H1 (cell line): ENCODE data around the gene PDXP. TPM values are rescaled to one million over a fixed set of nuclear protein-coding genes. Genes with fewer than 3 reads are reported as not detected.
A peak's percentile ranks its signal among the peaks of the same experiment; 100 is the strongest.

Experiments
- CREB1 ChIP-seq: IDR thresholded peaks from 2 replicates; pipeline ENCODE4 v1.6.1; 2012; ENCODE audit warnings: inconsistent platforms
- CTCF ChIP-seq, 3 experiments: IDR thresholded peaks; 1 replicate in 2 of 3; 2 replicates in 1 of 3; pipeline versions ENCODE4 v1.5.1 to v1.6.1; 2011; ENCODE audit warnings: low read length in 3 of 3, mild to moderate bottlenecking in 3 of 3, inconsistent platforms in 2 of 3, low read depth in 1 of 3, moderate library complexity in 1 of 3; ENCODE audit not compliant: insufficient read depth in 1 of 3; ENCODE audit errors: control extremely low read depth in 1 of 3
- E2F6 ChIP-seq: IDR thresholded peaks from 2 replicates; pipeline ENCODE4 v1.6.1; 2012; ENCODE audit warnings: inconsistent platforms
- EP300 ChIP-seq, 2 experiments: IDR thresholded peaks; 1 replicate in 1 of 2; 2 replicates in 1 of 2; pipeline ENCODE4 v1.6.1; 2011 to 2012; ENCODE audit warnings: low read depth in 2 of 2, low read length in 2 of 2, mild to moderate bottlenecking in 2 of 2, borderline replicate concordance in 1 of 2, inconsistent platforms in 1 of 2, moderate library complexity in 1 of 2
- RXRA ChIP-seq: IDR thresholded peaks from 2 replicates; pipeline ENCODE4 v1.6.1; 2011; ENCODE audit warnings: low read depth, mild to moderate bottlenecking, low read length, moderate library complexity; ENCODE audit not compliant: insufficient read depth
- SIN3A ChIP-seq, 2 experiments: IDR thresholded peaks in 1 of 2; conservative IDR thresholded peaks in 1 of 2; 2 replicates each; pipeline ENCODE4 v1.6.1; 2011 to 2012; ENCODE audit warnings: low read length in 2 of 2, improper control_type of control experiment in 1 of 2, low read depth in 1 of 2, mild to moderate bottlenecking in 1 of 2
- TCF12 ChIP-seq: IDR thresholded peaks from 2 replicates; pipeline ENCODE4 v1.6.1; 2011; ENCODE audit warnings: low read depth, mild to moderate bottlenecking, low read length
- polyA plus RNA-seq, 7 experiments: library from polyadenylated mRNA; depleted of rRNA in 3 of 7; stranded (reverse) in 5 of 7; unstranded in 2 of 7; fragments of >200 nt in 5 of 7; fragments of 200-250 nt in 2 of 7; gene quantifications; 1 replicate in 5 of 7; 2 replicates in 1 of 7; 4 replicates in 1 of 7; pipeline versions ENCODE4 v1.2.1 to v1.2.3, GENCODE V29; 2011 to 2013; ENCODE audit warnings: missing spikeins in 2 of 7, mixed read lengths in 2 of 7
- total RNA-seq: library from RNA; stranded (reverse); fragmentation: NEBNext Ultra II Directional; extraction: Animal tissue kit (Norgen Biotek cat#: 25700); gene quantifications from 2 replicates; pipeline ENCODE4 v1.2.1, GENCODE V29; 2021

PDXP gene
- total and polyA plus RNA-seq, 2 of the 8 experiments (the other 6 are each of a cell fraction or from before 2014, with no cell fraction given), result 36.6 to 67.7 TPM

- peak; percentile 92 for TF ChIP-seq RXRA
- 0 out of 3 replicates have a peak, but pooled peaks of 1 of the 2 experiments have one; percentile 53 for TF ChIP-seq EP300 (IDR thresholded peaks at IDR 0.05; ENCODE audit: borderline replicate concordance in 1 of 2, low read depth in 2 of 2, low read length in 2 of 2)
- peak; percentile 67 for TF ChIP-seq E2F6
- peak; percentile 54; the same call in 1 of the 2 replicates for TF ChIP-seq TCF12
- TF ChIP-seq SIN3A (conservative IDR thresholded peaks at IDR 0.05 in 1 of 2, IDR thresholded peaks at IDR 0.05 in 1 of 2; ENCODE audit: low read depth in 1 of 2, low read length in 2 of 2), result 0 out of 4 replicates have a peak, but pooled peaks have one; percentile 56 to 71
- TF ChIP-seq CREB1, result 0 out of 2 replicates have a peak, but pooled peaks have one; percentile 18
- peak; percentile 95 to 99 (median 96) for TF ChIP-seq CTCF (IDR thresholded peaks at IDR 0.05; ENCODE audit: control extremely low read depth in 1 of 3, insufficient read depth in 1 of 3, low read depth in 1 of 3, low read length in 3 of 3)
These were observed 23.1 kb downstream of the PDXP start (continued) for GRCh38 chr22:37681556-37682049.
